Measurements from ENCODE around the gene WDR5.

DNA sequence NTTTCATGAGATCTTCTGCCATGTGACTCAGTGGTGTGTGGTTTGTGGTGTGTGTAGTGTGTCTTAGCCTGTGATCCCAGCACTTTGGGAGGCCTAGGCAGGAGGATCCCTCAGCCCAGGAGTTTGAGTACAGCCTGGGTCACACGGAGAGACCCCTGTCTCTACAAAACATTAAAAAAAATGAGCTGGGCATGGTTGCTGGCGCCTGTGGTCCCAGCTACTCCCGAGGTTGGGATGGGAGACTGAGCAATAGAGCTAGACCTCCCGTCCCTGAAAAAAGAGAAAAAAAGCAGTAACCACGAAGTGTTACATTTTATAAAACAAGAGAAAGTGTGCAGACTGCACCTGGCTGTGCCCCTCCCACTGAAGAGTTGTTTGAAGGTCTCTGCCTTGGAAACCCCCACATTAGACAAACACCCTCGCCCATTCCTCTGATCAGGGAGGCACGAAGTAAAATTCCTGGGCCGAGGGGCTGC, 49.7 kb downstream of the WDR5 start:
- TF ChIP-seq POLR2A (IDR thresholded peaks at IDR 0.05): no peak
- TF ChIP-seq, protein P1, sequence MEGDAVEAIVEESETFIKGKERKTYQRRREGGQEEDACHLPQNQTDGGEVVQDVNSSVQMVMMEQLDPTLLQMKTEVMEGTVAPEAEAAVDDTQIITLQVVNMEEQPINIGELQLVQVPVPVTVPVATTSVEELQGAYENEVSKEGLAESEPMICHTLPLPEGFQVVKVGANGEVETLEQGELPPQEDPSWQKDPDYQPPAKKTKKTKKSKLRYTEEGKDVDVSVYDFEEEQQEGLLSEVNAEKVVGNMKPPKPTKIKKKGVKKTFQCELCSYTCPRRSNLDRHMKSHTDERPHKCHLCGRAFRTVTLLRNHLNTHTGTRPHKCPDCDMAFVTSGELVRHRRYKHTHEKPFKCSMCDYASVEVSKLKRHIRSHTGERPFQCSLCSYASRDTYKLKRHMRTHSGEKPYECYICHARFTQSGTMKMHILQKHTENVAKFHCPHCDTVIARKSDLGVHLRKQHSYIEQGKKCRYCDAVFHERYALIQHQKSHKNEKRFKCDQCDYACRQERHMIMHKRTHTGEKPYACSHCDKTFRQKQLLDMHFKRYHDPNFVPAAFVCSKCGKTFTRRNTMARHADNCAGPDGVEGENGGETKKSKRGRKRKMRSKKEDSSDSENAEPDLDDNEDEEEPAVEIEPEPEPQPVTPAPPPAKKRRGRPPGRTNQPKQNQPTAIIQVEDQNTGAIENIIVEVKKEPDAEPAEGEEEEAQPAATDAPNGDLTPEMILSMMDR (IDR thresholded peaks at IDR 0.05): no peak

Data from esophagus squamous epithelium (tissue), 4 donors.